ENCODE results near the gene RALGAPA2.

RALGAPA2 gene

GRCh38 chr20:20529597-20529996 is 182.8 kb downstream of the RALGAPA2 start:
- no peak for DNase-seq

GRCh38 chr20:20528861-20529260 is 183.6 kb downstream of the RALGAPA2 start:
- DNase-seq, result peak in 2 of 3 experiments; percentile 6 to 22

- DNase-seq, result no peak
These were observed 184.8 kb downstream of the RALGAPA2 start for GRCh38 chr20:20527661-20528060.

GRCh38 chr20:20525756-20526155 is 186.7 kb downstream of the RALGAPA2 start:
- peak in 1 of 3 experiments; percentile 26 for DNase-seq

GRCh38 chr20:20525214-20525613 is 187.2 kb downstream of the RALGAPA2 start:
- DNase-seq, result no peak

GRCh38 chr20:20524756-20525155 is 187.7 kb downstream of the RALGAPA2 start:
- no peak for DNase-seq

GRCh38 chr20:20521736-20522135 is 190.7 kb downstream of the RALGAPA2 start:
- peak in 2 of 3 experiments; percentile 3 to 46 for DNase-seq

- DNase-seq, result no peak
These were observed 191.7 kb downstream of the RALGAPA2 start for GRCh38 chr20:20520776-20521175.

GRCh38 chr20:20519269-20519668 is 193.2 kb downstream of the RALGAPA2 start:
- no peak for DNase-seq

GRCh38 chr20:20518263-20518662 is 194.2 kb downstream of the RALGAPA2 start:
- no peak for DNase-seq

- DNase-seq, result no peak
These were observed 195.1 kb downstream of the RALGAPA2 start for GRCh38 chr20:20517296-20517695.

GRCh38 chr20:20513720-20514119 is 198.7 kb downstream of the RALGAPA2 start:
- no peak for DNase-seq

- DNase-seq, result no peak
These were observed 206.9 kb downstream of the RALGAPA2 start for GRCh38 chr20:20505554-20505953.

GRCh38 chr20:20503777-20504530 is 208.5 kb downstream of the RALGAPA2 start:
- no peak for DNase-seq

- DNase-seq, result no peak
These were observed 211.3 kb downstream of the RALGAPA2 start for GRCh38 chr20:20501128-20501527.

GRCh38 chr20:20500312-20500711 is 212.1 kb downstream of the RALGAPA2 start:
- no peak for DNase-seq

- peak in 2 of 3 experiments; percentile 9 to 37 for DNase-seq
These were observed 213.0 kb downstream of the RALGAPA2 start for GRCh38 chr20:20499439-20499838.

GRCh38 chr20:20498076-20498861 is 214.2 kb downstream of the RALGAPA2 start:
- DNase-seq, result peak in 2 of 3 experiments; percentile 69 to 89

- no peak for DNase-seq
These were observed 215.0 kb downstream of the RALGAPA2 start for GRCh38 chr20:20497242-20497978.

GRCh38 chr20:20495729-20496503 is 216.5 kb downstream of the RALGAPA2 start:
- DNase-seq, result no peak

- no peak for DNase-seq
These were observed 218.7 kb downstream of the RALGAPA2 start for GRCh38 chr20:20493701-20494100.

- peak in 2 of 3 experiments; percentile 81 to 98 for DNase-seq
These were observed 219.7 kb downstream of the RALGAPA2 start for GRCh38 chr20:20492521-20493332.
